Parathyroid adenoma (tissue), 2 donors: Measurements from ENCODE around the gene SRD5A2.

Experiments
- H2AFZ ChIP-seq: fragments of 300-600 bp; sonication (generic); one replicate; pipeline ENCODE4 v1.7.0; 2017; ENCODE audit warnings: antibody characterized with exemption, mild to moderate bottlenecking
- H3K27ac ChIP-seq: fragments of 300-600 bp; sonication (generic); one replicate; pipeline ENCODE4 v1.7.0; 2017
- H3K27me3 ChIP-seq: fragments of 300-600 bp; sonication (generic); one replicate; pipeline ENCODE4 v1.7.0; 2017; ENCODE audit warnings: low read length; ENCODE audit not compliant: control insufficient read depth, insufficient read depth
- H3K36me3 ChIP-seq: fragments of 300-600 bp; sonication (generic); one replicate; pipeline ENCODE4 v1.7.0; 2017; ENCODE audit warnings: low read length; ENCODE audit not compliant: control insufficient read depth, insufficient read depth
- H3K4me1 ChIP-seq: fragments of 300-600 bp; sonication (generic); one replicate; pipeline ENCODE4 v1.7.0; 2017; ENCODE audit warnings: control low read depth
- H3K4me2 ChIP-seq: fragments of 300-600 bp; sonication (generic); one replicate; pipeline ENCODE4 v1.7.0; 2017; ENCODE audit warnings: low read length
- H3K4me3 ChIP-seq: fragments of 300-600 bp; sonication (generic); one replicate; pipeline ENCODE4 v1.7.0; 2017; ENCODE audit warnings: low read depth, low read length
- H3K79me2 ChIP-seq: fragments of 300-600 bp; sonication (generic); one replicate; pipeline ENCODE4 v1.7.0; 2017; ENCODE audit warnings: control low read depth
- H3K9ac ChIP-seq: fragments of 300-600 bp; sonication (generic); one replicate; pipeline ENCODE4 v1.7.0; 2017; ENCODE audit warnings: mild to moderate bottlenecking
- H3K9me3 ChIP-seq: fragments of 300-600 bp; sonication (generic); one replicate; pipeline ENCODE4 v1.7.0; 2017; ENCODE audit warnings: low read length; ENCODE audit not compliant: control insufficient read depth
- TF ChIP-seq, protein P1 (sequence below): fragments of 300-600 bp; sonication (generic); IDR thresholded peaks from one replicate; pipeline ENCODE4 v1.7.0; 2017; ENCODE audit warnings: antibody characterized with exemption, mild to moderate bottlenecking
- donor health status: primary hyperparathyroidism.

SRD5A2 gene

DNA sequence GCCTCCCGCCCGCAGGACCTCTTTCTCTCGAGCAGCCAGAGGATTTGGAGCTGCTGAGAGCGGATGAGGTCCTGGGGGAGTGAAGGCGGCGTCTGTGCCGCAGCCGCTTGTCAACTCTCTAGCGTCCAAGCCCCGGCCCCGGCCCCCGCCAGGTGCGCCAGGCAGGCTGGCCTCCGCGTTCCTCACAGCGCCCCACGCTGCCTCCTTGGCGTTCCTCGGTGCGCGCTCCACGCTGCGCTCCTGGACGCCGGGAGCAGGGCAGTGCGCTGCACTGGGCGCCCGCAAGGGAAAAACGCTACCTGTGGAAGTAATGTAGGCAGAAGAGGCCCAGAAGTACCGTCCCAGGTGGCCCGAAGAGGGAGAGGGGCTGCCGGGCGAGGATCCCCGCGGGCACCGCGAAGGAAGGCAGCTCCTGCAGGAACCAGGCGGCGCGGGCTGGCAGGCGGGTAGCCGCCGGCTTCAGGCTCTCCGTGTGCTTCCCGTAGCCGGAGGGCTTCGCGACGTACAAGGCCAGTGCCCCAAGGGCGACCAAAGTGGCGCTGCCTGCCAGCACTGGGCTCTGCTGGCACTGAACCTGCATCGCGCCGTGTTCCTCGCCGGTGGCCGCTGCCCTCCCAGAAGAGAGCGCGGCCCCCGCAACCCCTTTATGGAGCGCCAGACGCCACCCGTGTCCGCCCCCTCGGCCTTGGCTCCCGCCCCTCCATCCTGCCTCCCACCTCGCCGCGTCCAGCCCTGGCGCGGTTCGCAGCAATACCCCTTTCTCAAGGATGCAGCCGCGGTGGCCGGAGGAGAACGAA lies at the start of gene SRD5A2:
Gene SRD5A2 (minus strand): TSS at position 618 of the 797 bp plus-strand sequence. CDS start 38 bp downstream, at position 580.
- Histone ChIP-seq H3K79me2 (no peaks in the 10 kb centered on the region), H3K4me2 (no peak within 1 kb of the TSS), H2AFZ (no peak within 1 kb of the TSS), H3K27me3 (no peaks in the 10 kb centered on the region), H3K4me3 (no peak within 1 kb of the TSS), H3K27ac (no peak within 1 kb of the TSS), H3K9ac (no peak within 1 kb of the TSS), H3K9me3 (no peaks in the 10 kb centered on the region), H3K36me3 (no peaks in the 10 kb centered on the region), H3K4me1 (no peaks in the 10 kb centered on the region)
- TF ChIP-seq, protein P1, sequence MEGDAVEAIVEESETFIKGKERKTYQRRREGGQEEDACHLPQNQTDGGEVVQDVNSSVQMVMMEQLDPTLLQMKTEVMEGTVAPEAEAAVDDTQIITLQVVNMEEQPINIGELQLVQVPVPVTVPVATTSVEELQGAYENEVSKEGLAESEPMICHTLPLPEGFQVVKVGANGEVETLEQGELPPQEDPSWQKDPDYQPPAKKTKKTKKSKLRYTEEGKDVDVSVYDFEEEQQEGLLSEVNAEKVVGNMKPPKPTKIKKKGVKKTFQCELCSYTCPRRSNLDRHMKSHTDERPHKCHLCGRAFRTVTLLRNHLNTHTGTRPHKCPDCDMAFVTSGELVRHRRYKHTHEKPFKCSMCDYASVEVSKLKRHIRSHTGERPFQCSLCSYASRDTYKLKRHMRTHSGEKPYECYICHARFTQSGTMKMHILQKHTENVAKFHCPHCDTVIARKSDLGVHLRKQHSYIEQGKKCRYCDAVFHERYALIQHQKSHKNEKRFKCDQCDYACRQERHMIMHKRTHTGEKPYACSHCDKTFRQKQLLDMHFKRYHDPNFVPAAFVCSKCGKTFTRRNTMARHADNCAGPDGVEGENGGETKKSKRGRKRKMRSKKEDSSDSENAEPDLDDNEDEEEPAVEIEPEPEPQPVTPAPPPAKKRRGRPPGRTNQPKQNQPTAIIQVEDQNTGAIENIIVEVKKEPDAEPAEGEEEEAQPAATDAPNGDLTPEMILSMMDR, result no peak

GRCh38 chr2:31606509-31606908 lies 25.8 kb upstream of the SRD5A2 start:
- TF ChIP-seq, protein P1, result no peak
- Histone ChIP-seq H3K79me2 (no peaks in the 10 kb centered on the region), H3K36me3 (no peaks in the 10 kb centered on the region), H3K4me3 (no peak overlapping the region), H3K9ac (no peak overlapping the region), H3K27ac (no peak overlapping the region), H3K4me2 (no peak overlapping the region), H3K9me3 (no peaks in the 10 kb centered on the region), H3K4me1 (no peaks in the 10 kb centered on the region), H3K27me3 (no peaks in the 10 kb centered on the region), H2AFZ (no peak overlapping the region)

DNA sequence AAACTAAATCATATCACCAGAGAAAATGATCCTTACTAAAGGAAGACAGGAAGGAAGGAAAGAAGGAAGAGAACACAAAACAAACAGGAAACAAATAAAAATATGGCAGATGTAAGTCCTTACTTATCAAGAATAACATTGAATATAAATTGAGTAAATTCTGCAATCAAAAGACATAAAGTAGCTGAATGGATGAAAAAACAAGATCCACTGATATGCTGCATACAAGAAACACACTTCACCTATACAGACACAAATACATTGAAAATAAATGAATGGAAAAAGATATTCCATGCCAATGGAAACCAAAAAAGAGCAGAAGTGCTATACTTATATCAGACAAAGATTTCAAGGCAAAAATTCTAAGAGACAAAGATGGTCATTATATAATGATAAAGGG lies 18.0 kb upstream of the SRD5A2 start:
- H3K9ac ChIP-seq, result no peak overlapping the region
- H3K27ac ChIP-seq, result no peak overlapping the region
- no peaks in the 10 kb centered on the region for H3K4me1 ChIP-seq
- no peak overlapping the region for H3K4me2 ChIP-seq
- H3K36me3 ChIP-seq, result no peaks in the 10 kb centered on the region
- peaks cover 3% of the 10 kb centered on the region for H3K9me3 ChIP-seq
- H3K79me2 ChIP-seq, result no peaks in the 10 kb centered on the region
- TF ChIP-seq, protein P1, result no peak
- no peaks in the 10 kb centered on the region for H3K27me3 ChIP-seq
- no peak overlapping the region for H2AFZ ChIP-seq
- H3K4me3 ChIP-seq, result no peak overlapping the region

DNA sequence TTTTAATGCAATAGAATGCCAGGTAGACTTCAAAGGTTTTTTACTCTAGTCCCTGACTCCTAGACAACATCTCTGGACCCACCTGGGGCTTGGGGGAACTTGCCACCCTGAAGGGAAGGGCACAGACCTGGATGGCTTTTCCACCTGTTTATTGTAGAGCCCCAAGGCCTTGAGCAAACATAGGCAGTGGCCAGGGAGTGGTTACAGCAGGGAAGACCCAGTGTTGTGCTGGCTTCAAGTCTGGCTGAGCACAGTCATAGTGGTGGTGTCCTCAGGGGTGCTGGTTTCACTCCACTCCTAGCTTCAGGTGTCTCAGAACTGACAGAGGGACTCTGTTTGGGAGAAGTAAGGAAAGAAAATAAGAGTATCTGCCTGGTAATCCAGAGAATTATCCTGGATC lies 5.5 kb upstream of the SRD5A2 start:
- TF ChIP-seq, protein P1, result no peak
- Histone ChIP-seq H3K4me3 (no peak overlapping the region), H3K79me2 (no peaks in the 10 kb centered on the region), H3K27ac (no peak overlapping the region), H3K4me1 (no peaks in the 10 kb centered on the region), H3K27me3 (no peaks in the 10 kb centered on the region), H3K36me3 (no peaks in the 10 kb centered on the region), H3K4me2 (no peak overlapping the region), H3K9ac (no peak overlapping the region), H2AFZ (no peak overlapping the region), H3K9me3 (no peaks in the 10 kb centered on the region)
